ENCODE measurements around the gene PITPNM3.

- TF ChIP-seq CTCF (IDR thresholded peaks at IDR 0.05; ENCODE audit: poor library complexity) (no peak), EZH2phosphoT487 (IDR thresholded peaks at IDR 0.05; ENCODE audit: low read depth, severe bottlenecking, unreplicated experiment) (no peak)
Measured at GRCh38 chr17:6425407-6425806, 130.9 kb downstream of the PITPNM3 start.

Data from hepatocyte (in vitro differentiated cells).